GM21528 (cell line): ENCODE data around the gene LGALS9.

ENCODE experiments used
- ATAC-seq: cut with Tn5 transposase; IDR thresholded peaks from one replicate; pipeline ENCODE4 v1.9.1; 2021; ENCODE audit warnings: mild to moderate bottlenecking, moderate library complexity; ENCODE audit not compliant: unreplicated experiment, low FRiP score

Gene LGALS9

GRCh38 chr17:27630607-27631410 is at the start of gene LGALS9:
TSS of gene LGALS9 (plus strand) at chr17:27631188. CDS start at chr17:27631266, 78 bp downstream.
- peak; percentile 54 for ATAC-seq

GRCh38 chr17:27582696-27583095 is 48.3 kb upstream of the LGALS9 start:
- no peak for ATAC-seq

GRCh38 chr17:27585153-27585681 is 45.8 kb upstream of the LGALS9 start:
- no peak for ATAC-seq

- ATAC-seq: no peak
Observed at GRCh38 chr17:27585792-27586191, 45.2 kb upstream of the LGALS9 start.

- ATAC-seq: no peak
Observed at GRCh38 chr17:27586203-27586721, 44.7 kb upstream of the LGALS9 start.

GRCh38 chr17:27588354-27588753 is 42.6 kb upstream of the LGALS9 start:
- no peak for ATAC-seq

- ATAC-seq: no peak
Observed at GRCh38 chr17:27590864-27591263, 40.1 kb upstream of the LGALS9 start.

GRCh38 chr17:27591986-27592385 is 39.0 kb upstream of the LGALS9 start:
- ATAC-seq: no peak

- no peak for ATAC-seq
Observed at GRCh38 chr17:27593232-27593856, 37.6 kb upstream of the LGALS9 start.

GRCh38 chr17:27593857-27594255 is 37.1 kb upstream of the LGALS9 start:
- ATAC-seq: no peak

- ATAC-seq: no peak
Observed at GRCh38 chr17:27595208-27595607, 35.8 kb upstream of the LGALS9 start.

- ATAC-seq: no peak
Observed at GRCh38 chr17:27596096-27596495, 34.9 kb upstream of the LGALS9 start.

GRCh38 chr17:27596566-27597187 is 34.3 kb upstream of the LGALS9 start:
- no peak for ATAC-seq

- no peak for ATAC-seq
Observed at GRCh38 chr17:27597188-27597580, 33.8 kb upstream of the LGALS9 start.

- ATAC-seq: no peak
Observed at GRCh38 chr17:27597783-27598320, 33.1 kb upstream of the LGALS9 start.

GRCh38 chr17:27598337-27599050 is 32.5 kb upstream of the LGALS9 start:
- ATAC-seq: no peak

GRCh38 chr17:27600471-27600870 is 30.5 kb upstream of the LGALS9 start:
- no peak for ATAC-seq

GRCh38 chr17:27601069-27601974 is 29.7 kb upstream of the LGALS9 start:
- no peak for ATAC-seq

- ATAC-seq: no peak
Observed at GRCh38 chr17:27601975-27602302, 29.0 kb upstream of the LGALS9 start.
